Nephron (organoid): ENCODE data around the gene DDX17.

Experiments used
- H3K27ac Mint-ChIP-seq, 3 experiments: 2 replicates each; pipeline ENCODE4 v1.8.0; 2020; ENCODE audit warnings: mixed read lengths in 3 of 3, mild to moderate bottlenecking in 2 of 3, moderate library complexity in 1 of 3
- H3K27me3 Mint-ChIP-seq: 2 replicates; pipeline ENCODE4 v1.8.0; 2021; ENCODE audit warnings: low read depth, mild to moderate bottlenecking, moderate library complexity, mixed read lengths
- H3K36me3 Mint-ChIP-seq: 2 replicates; pipeline ENCODE4 v1.8.0; 2020; ENCODE audit warnings: low read depth, mixed read lengths
- H3K4me1 Mint-ChIP-seq: 2 replicates; pipeline ENCODE4 v1.8.0; 2020; ENCODE audit warnings: mixed read lengths
- H3K4me3 Mint-ChIP-seq, 3 experiments: 2 replicates each; pipeline ENCODE4 v1.8.0; 2020; ENCODE audit warnings: mild to moderate bottlenecking in 3 of 3, mixed read lengths in 3 of 3, moderate library complexity in 2 of 3
- H3K9me3 Mint-ChIP-seq: 2 replicates; pipeline ENCODE4 v1.8.0; 2020; ENCODE audit warnings: mixed read lengths
- TF ChIP-seq, protein P1 (sequence below), 3 experiments: fragments of 200-600 bp; sonication (generic); IDR thresholded peaks; one replicate each; pipeline ENCODE4 v1.5.0; 2021; ENCODE audit warnings: antibody characterized with exemption in 3 of 3; ENCODE audit not compliant: unreplicated experiment in 3 of 3

DDX17 gene

DNA sequence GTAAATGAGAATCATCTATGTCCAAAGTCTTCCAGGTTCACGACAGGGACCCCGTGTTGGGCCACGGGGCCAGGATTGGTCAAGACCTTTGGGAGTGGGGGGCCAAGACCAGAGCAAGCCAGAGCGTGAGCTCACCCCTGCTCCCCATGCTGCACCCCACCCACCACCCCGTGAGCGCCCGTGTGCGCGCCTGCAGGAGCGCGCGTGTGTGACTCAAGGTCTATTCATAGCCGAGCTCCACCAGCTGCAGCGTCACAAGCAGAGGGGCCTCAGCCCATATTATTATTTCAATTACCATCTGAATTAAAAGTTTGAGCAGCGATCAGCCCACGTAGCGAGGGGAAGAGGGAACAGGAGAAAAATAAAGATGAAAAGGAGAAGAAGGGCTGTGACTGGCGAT lies 56.3 kb downstream of the DDX17 start:
- Mint-ChIP-seq H3K4me1 (peaks cover 6% of the 10 kb centered on the region), H3K9me3 (no peaks in the 10 kb centered on the region), H3K27ac (no peak overlapping the region), H3K36me3 (no peaks in the 10 kb centered on the region), H3K27me3 (peaks cover 55% of the 10 kb centered on the region), H3K4me3 (no peak overlapping the region)
- TF ChIP-seq, protein P1, sequence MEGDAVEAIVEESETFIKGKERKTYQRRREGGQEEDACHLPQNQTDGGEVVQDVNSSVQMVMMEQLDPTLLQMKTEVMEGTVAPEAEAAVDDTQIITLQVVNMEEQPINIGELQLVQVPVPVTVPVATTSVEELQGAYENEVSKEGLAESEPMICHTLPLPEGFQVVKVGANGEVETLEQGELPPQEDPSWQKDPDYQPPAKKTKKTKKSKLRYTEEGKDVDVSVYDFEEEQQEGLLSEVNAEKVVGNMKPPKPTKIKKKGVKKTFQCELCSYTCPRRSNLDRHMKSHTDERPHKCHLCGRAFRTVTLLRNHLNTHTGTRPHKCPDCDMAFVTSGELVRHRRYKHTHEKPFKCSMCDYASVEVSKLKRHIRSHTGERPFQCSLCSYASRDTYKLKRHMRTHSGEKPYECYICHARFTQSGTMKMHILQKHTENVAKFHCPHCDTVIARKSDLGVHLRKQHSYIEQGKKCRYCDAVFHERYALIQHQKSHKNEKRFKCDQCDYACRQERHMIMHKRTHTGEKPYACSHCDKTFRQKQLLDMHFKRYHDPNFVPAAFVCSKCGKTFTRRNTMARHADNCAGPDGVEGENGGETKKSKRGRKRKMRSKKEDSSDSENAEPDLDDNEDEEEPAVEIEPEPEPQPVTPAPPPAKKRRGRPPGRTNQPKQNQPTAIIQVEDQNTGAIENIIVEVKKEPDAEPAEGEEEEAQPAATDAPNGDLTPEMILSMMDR (IDR thresholded peaks at IDR 0.05; ENCODE audit: unreplicated experiment in 3 of 3): no peak

GRCh38 chr22:38448945-38449745 lies 57.0 kb downstream of the DDX17 start:
- H3K9me3 Mint-ChIP-seq: no peaks in the 10 kb centered on the region
- no peak overlapping the region for H3K27ac Mint-ChIP-seq
- peaks cover 53% of the 10 kb centered on the region for H3K27me3 Mint-ChIP-seq
- H3K4me1 Mint-ChIP-seq: peaks cover 6% of the 10 kb centered on the region
- H3K4me3 Mint-ChIP-seq: no peak overlapping the region
- TF ChIP-seq, protein P1 (IDR thresholded peaks at IDR 0.05; ENCODE audit: unreplicated experiment in 3 of 3): no peak
- H3K36me3 Mint-ChIP-seq: no peaks in the 10 kb centered on the region

GRCh38 chr22:38446018-38446601 lies 60.0 kb downstream of the DDX17 start:
- Mint-ChIP-seq H3K27ac (no peak overlapping the region), H3K9me3 (no peaks in the 10 kb centered on the region), H3K4me3 (no peak overlapping the region), H3K36me3 (no peaks in the 10 kb centered on the region), H3K4me1 (no peaks in the 10 kb centered on the region), H3K27me3 (peaks cover 36% of the 10 kb centered on the region)
- TF ChIP-seq, protein P1 (IDR thresholded peaks at IDR 0.05; ENCODE audit: unreplicated experiment in 3 of 3): no peak

- no peaks in the 10 kb centered on the region for H3K4me1 Mint-ChIP-seq
- TF ChIP-seq, protein P1 (IDR thresholded peaks at IDR 0.05; ENCODE audit: unreplicated experiment in 3 of 3): no peak
- H3K4me3 Mint-ChIP-seq: no peak overlapping the region
- H3K27me3 Mint-ChIP-seq: peaks cover 26% of the 10 kb centered on the region
- H3K36me3 Mint-ChIP-seq: no peaks in the 10 kb centered on the region
- no peaks in the 10 kb centered on the region for H3K9me3 Mint-ChIP-seq
- no peak overlapping the region for H3K27ac Mint-ChIP-seq
Measured at GRCh38 chr22:38444783-38445182, 61.3 kb downstream of the DDX17 start.

DNA sequence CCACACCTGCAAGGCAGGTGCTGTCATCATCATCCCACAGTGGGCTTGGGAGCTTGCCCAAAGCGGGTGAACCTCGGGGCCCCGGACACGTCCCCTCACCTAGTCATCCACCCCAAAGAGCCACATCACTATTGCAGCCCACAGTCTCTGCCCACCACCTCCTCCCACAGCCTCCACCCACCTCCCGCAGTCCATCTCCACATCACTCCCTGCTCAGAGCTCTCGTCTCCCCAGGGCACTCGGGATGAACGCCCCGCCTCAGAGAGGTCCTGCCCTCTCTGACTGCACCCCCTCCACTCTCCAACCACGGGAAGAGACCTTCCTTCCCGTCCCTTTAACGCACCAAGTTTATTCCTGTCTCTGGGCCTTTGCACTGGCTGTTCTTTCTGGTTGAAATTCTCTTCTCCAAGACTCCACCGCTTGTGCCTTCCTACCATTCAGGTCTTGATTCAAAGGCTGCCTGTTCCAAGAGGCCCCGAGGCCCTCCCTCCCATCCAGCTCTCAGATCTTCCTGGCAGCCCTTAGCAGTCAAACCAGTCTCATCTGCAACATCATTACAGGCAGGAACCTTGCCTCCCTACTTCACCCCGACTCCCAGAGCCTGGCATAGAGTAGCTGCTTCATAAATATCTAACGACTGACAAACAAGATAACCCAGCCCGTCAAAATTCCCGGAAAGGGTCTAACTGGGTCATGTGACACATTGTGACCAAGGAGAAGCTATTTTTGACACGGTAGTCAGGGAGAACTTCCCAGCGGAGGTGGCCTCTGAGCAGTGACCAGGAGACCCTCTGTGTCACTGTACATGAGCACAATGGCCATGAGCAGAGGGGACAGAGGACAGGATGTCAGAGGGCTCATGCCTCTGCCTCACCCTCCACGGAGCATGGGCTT lies 62.2 kb downstream of the DDX17 start:
- H3K4me3 Mint-ChIP-seq: no peak overlapping the region
- H3K36me3 Mint-ChIP-seq: no peaks in the 10 kb centered on the region
- peaks cover 26% of the 10 kb centered on the region for H3K27me3 Mint-ChIP-seq
- H3K9me3 Mint-ChIP-seq: no peaks in the 10 kb centered on the region
- TF ChIP-seq, protein P1 (IDR thresholded peaks at IDR 0.05; ENCODE audit: unreplicated experiment in 3 of 3): no peak
- H3K4me1 Mint-ChIP-seq: no peaks in the 10 kb centered on the region
- no peak overlapping the region for H3K27ac Mint-ChIP-seq
